ENCODE data around the gene C15orf62. TPM values are rescaled to one million over a fixed set of nuclear protein-coding genes. Genes with fewer than 3 reads are reported as not detected.

Gene C15orf62
- total and polyA plus RNA-seq, 2 experiments from 2014 or later, result 1.6 to 2.8 TPM

GRCh38 chr15:40750885-40751284 is 18.9 kb upstream of the C15orf62 start:
- H3K27ac ChIP-seq, result no peak overlapping the region
- H3K27me3 ChIP-seq, result no peaks in the 10 kb centered on the region
- TF ChIP-seq CTCF (IDR thresholded peaks at IDR 0.05; ENCODE audit: low read depth, low read length), result no peak
- H3K4me1 ChIP-seq (ENCODE audit: low read depth), result no peaks in the 10 kb centered on the region
- peaks cover 9% of the 10 kb centered on the region for H3K36me3 ChIP-seq
- no peak for DNase-seq (ENCODE audit: low read depth in 1 of 2, low spot score in 1 of 2)
- H3K9me3 ChIP-seq (ENCODE audit: low read depth), result no peaks in the 10 kb centered on the region
- H3K4me3 ChIP-seq, result no peak overlapping the region

- Histone ChIP-seq H3K27me3 (no peaks in the 10 kb centered on the region), H3K27ac (no peak overlapping the region), H3K4me3 (no peak overlapping the region), H3K36me3 (peaks cover 9% of the 10 kb centered on the region), H3K9me3 (ENCODE audit: low read depth) (no peaks in the 10 kb centered on the region), H3K4me1 (ENCODE audit: low read depth) (no peaks in the 10 kb centered on the region)
- no peak for TF ChIP-seq CTCF (IDR thresholded peaks at IDR 0.05; ENCODE audit: low read depth, low read length)
- DNase-seq (ENCODE audit: low read depth in 1 of 2, low spot score in 1 of 2), result no peak
Observed at GRCh38 chr15:40751745-40752144, 18.0 kb upstream of the C15orf62 start.

- Histone ChIP-seq H3K9me3 (ENCODE audit: low read depth) (no peaks in the 10 kb centered on the region), H3K27ac (peak overlapping the region; percentile 76), H3K36me3 (peaks cover 6% of the 10 kb centered on the region), H3K27me3 (no peaks in the 10 kb centered on the region), H3K4me3 (peak overlapping the region; percentile 77), H3K4me1 (ENCODE audit: low read depth) (no peaks in the 10 kb centered on the region)
- peak; percentile 23 to 32 for DNase-seq (ENCODE audit: low read depth in 1 of 2, low spot score in 1 of 2)
- no peak for TF ChIP-seq CTCF (IDR thresholded peaks at IDR 0.05; ENCODE audit: low read depth, low read length)
Observed at GRCh38 chr15:40754574-40754882, 15.3 kb upstream of the C15orf62 start.

- peaks cover 6% of the 10 kb centered on the region for H3K36me3 ChIP-seq
- no peaks in the 10 kb centered on the region for H3K27me3 ChIP-seq
- H3K9me3 ChIP-seq (ENCODE audit: low read depth), result no peaks in the 10 kb centered on the region
- H3K4me3 ChIP-seq, result peak within 1 kb of the TSS; percentile 77
- DNase-seq (ENCODE audit: low read depth in 1 of 2, low spot score in 1 of 2), result peak; percentile 95 to 97
- TF ChIP-seq CTCF (IDR thresholded peaks at IDR 0.05; ENCODE audit: low read depth, low read length), result no peak
- H3K27ac ChIP-seq, result peak within 1 kb of the TSS; percentile 76
- H3K4me1 ChIP-seq (ENCODE audit: low read depth), result no peaks in the 10 kb centered on the region
Observed at GRCh38 chr15:40754883-40755811, 14.6 kb upstream of the C15orf62 start, which contains the start of gene RMDN3. Gene RMDN3, minus strand, starts transcription at chr15:40755254. Its CDS starts 471 bp downstream, at chr15:40754783.

GRCh38 chr15:40755812-40756208 is 14.0 kb upstream of the C15orf62 start:
- H3K4me1 ChIP-seq (ENCODE audit: low read depth), result no peaks in the 10 kb centered on the region
- TF ChIP-seq CTCF (IDR thresholded peaks at IDR 0.05; ENCODE audit: low read depth, low read length), result no peak
- H3K27me3 ChIP-seq, result no peaks in the 10 kb centered on the region
- peaks cover under 1% of the 10 kb centered on the region for H3K36me3 ChIP-seq
- H3K27ac ChIP-seq, result peak overlapping the region; percentile 74
- no peak for DNase-seq (ENCODE audit: low read depth in 1 of 2, low spot score in 1 of 2)
- H3K9me3 ChIP-seq (ENCODE audit: low read depth), result no peaks in the 10 kb centered on the region
- peak overlapping the region; percentile 77 for H3K4me3 ChIP-seq
